T-helper 1 cell treated with Interleukin-12 subunit alpha and Interleukin-12 subunit beta and Interleukin-4 antibody, amounts not matched to agents 30 μg/mL and 1 μg/mL, for 36 hours (primary cell): ENCODE results near the gene LPO.

Source experiments
- H3K27ac Mint-ChIP-seq: one replicate; pipeline ENCODE4 v1.8.0; 2021; ENCODE audit warnings: mild to moderate bottlenecking, mixed read lengths
- H3K27me3 Mint-ChIP-seq: one replicate; pipeline ENCODE4 v1.8.0; 2021; ENCODE audit warnings: low read depth, mixed read lengths
- H3K36me3 Mint-ChIP-seq: one replicate; pipeline ENCODE4 v1.8.0; 2021; ENCODE audit warnings: low read depth, mixed read lengths
- H3K4me1 Mint-ChIP-seq: one replicate; pipeline ENCODE4 v1.8.0; 2021; ENCODE audit warnings: low read depth, mixed read lengths
- H3K4me3 Mint-ChIP-seq: one replicate; pipeline ENCODE4 v1.8.0; 2021; ENCODE audit warnings: mild to moderate bottlenecking, moderate library complexity, mixed read lengths
- H3K9me3 Mint-ChIP-seq: one replicate; pipeline ENCODE4 v1.8.0; 2021; ENCODE audit warnings: mixed read lengths

LPO gene

DNA sequence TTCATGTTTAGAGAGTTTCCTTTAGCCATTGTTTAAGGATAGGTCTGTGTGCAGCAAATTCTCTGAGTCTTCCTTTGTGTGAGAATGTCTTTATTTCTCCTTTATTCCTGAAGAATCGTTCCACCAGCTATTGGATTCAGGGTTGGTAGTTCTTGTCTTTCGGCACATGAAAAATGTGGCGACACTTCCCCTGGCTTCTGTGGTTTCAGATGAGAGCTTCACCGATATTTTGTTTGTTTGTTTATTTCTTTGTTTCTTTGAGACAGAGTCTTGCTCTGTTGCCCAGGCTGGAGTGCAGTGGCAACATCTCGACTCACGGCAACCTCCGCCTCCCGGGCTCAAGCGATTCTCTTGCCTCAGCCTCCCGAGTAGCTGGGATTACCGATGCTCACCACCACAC lies 23.8 kb downstream of the LPO start:
- H3K4me1 Mint-ChIP-seq: no peaks in the 10 kb centered on the region
- no peak overlapping the region for H3K4me3 Mint-ChIP-seq
- no peaks in the 10 kb centered on the region for H3K9me3 Mint-ChIP-seq
- no peaks in the 10 kb centered on the region for H3K36me3 Mint-ChIP-seq
- no peak overlapping the region for H3K27ac Mint-ChIP-seq
- H3K27me3 Mint-ChIP-seq: peaks cover 79% of the 10 kb centered on the region

DNA sequence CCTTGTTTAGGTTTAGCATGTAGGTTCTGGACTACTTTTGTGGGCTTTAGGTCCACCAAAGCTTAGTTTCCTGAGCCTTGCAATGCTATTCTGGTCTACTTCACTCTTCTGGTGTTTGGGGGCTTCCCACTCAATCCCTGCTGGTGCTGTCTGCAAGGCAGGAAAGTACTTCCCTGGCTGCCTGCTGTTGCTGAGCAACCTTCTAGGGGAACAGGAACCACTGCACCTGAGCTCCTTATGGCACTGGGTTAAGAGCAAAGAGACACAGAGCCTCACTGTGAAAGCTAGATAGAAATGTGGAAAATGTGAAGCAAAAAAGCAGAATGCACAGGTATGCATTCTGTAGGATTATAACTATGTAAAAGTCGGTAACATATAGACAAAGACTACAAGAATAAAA lies 25.4 kb downstream of the LPO start:
- no peak overlapping the region for H3K27ac Mint-ChIP-seq
- H3K36me3 Mint-ChIP-seq: no peaks in the 10 kb centered on the region
- peaks cover 64% of the 10 kb centered on the region for H3K27me3 Mint-ChIP-seq
- no peak overlapping the region for H3K4me3 Mint-ChIP-seq
- no peaks in the 10 kb centered on the region for H3K4me1 Mint-ChIP-seq
- H3K9me3 Mint-ChIP-seq: no peaks in the 10 kb centered on the region

DNA sequence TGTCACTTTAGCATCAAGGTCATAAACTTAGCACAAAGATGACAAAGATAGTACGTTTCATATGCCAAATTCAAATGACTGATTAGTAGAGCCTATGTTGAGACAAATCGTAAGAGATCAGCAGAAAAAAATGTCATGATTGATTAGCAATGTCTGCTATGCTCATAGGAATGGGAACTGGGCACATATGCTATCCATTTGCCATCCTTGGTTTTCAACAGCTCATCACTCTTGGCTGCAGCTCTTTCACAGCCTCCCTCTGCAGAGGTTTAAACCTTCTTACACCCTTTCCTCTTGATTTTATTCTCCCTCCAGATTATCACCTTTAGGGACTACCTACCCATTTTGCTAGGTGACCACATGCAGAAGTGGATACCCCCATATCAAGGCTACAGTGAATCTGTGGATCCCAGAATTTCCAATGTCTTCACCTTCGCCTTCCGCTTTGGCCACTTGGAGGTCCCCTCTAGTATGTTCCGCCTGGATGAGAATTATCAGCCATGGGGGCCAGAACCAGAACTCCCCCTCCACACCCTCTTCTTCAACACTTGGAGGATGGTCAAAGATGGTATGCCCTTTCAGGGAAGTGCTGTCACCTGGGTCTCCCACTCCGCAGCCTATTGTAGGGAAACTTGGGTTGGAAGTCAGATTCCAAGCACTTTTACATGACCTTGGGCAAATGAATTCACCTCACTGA lies 26.2 kb downstream of the LPO start:
- no peaks in the 10 kb centered on the region for H3K9me3 Mint-ChIP-seq
- no peak overlapping the region for H3K27ac Mint-ChIP-seq
- no peak overlapping the region for H3K4me3 Mint-ChIP-seq
- no peaks in the 10 kb centered on the region for H3K4me1 Mint-ChIP-seq
- no peaks in the 10 kb centered on the region for H3K36me3 Mint-ChIP-seq
- H3K27me3 Mint-ChIP-seq: peaks cover 57% of the 10 kb centered on the region

DNA sequence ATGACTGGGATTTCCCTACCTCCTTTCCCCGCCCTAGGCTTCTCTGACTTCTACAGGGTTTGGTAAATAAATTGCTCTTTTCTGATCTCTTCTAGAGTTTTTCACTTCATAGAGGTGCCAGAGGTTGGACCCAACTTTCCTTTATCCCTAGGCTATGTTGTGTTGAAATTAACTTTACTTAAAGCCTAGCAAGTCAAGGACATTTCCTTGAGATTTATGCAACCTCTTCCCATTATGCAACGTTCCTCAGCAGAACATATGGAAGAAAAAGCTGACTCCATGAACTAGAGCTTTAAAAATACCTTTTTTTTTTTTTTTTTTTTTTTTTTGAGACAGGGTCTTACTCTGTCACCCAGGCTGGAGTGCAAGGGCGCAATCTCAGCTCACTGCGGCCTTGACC lies 26.9 kb downstream of the LPO start:
- peaks cover 54% of the 10 kb centered on the region for H3K27me3 Mint-ChIP-seq
- no peaks in the 10 kb centered on the region for H3K4me1 Mint-ChIP-seq
- no peaks in the 10 kb centered on the region for H3K9me3 Mint-ChIP-seq
- H3K27ac Mint-ChIP-seq: no peak overlapping the region
- H3K36me3 Mint-ChIP-seq: no peaks in the 10 kb centered on the region
- no peak overlapping the region for H3K4me3 Mint-ChIP-seq

DNA sequence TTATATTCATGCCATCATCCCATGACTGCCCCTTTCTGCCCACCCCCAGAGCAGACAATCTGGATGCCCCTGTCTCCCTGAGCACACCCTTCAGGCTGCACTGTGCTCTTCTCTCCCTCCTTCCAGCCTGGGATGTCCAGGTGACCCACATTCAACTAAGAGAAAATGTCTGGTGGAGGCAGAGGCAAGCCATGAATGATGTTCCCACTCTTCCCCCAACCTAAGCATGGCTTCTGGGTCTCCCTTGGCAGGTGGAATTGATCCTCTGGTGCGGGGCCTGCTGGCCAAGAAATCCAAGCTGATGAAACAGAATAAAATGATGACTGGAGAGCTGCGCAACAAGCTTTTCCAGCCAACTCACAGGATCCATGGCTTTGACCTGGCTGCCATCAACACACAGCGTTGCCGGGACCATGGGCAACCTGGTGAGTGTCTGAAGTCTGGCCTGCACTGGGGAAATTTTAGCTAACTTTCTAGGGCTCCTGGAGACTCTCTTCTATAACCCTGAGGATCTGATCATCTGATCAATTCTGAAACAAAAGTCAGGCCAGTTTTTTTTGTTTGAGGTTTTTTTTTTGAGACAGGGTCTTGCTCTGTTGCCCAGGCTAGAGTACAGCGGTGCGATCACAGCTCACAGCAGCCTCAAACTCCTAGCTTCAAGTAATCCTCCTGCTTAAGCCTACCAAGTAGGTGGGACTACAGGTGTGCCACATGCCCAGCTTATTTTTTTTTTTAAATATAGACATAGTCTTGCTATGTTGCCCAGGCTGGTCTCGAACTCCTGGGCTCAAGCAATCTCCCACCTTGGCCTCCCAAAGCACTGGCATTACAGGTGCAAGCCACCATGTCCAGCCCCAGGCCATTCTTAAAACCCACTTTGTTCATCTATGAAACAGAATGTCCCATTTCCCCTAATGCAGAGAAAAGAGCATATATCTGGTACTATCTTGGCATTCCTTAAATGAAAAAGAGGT lies 27.8 kb downstream of the LPO start:
- no peak overlapping the region for H3K4me3 Mint-ChIP-seq
- H3K27ac Mint-ChIP-seq: no peak overlapping the region
- H3K4me1 Mint-ChIP-seq: no peaks in the 10 kb centered on the region
- H3K27me3 Mint-ChIP-seq: peaks cover 45% of the 10 kb centered on the region
- H3K9me3 Mint-ChIP-seq: no peaks in the 10 kb centered on the region
- no peaks in the 10 kb centered on the region for H3K36me3 Mint-ChIP-seq

DNA sequence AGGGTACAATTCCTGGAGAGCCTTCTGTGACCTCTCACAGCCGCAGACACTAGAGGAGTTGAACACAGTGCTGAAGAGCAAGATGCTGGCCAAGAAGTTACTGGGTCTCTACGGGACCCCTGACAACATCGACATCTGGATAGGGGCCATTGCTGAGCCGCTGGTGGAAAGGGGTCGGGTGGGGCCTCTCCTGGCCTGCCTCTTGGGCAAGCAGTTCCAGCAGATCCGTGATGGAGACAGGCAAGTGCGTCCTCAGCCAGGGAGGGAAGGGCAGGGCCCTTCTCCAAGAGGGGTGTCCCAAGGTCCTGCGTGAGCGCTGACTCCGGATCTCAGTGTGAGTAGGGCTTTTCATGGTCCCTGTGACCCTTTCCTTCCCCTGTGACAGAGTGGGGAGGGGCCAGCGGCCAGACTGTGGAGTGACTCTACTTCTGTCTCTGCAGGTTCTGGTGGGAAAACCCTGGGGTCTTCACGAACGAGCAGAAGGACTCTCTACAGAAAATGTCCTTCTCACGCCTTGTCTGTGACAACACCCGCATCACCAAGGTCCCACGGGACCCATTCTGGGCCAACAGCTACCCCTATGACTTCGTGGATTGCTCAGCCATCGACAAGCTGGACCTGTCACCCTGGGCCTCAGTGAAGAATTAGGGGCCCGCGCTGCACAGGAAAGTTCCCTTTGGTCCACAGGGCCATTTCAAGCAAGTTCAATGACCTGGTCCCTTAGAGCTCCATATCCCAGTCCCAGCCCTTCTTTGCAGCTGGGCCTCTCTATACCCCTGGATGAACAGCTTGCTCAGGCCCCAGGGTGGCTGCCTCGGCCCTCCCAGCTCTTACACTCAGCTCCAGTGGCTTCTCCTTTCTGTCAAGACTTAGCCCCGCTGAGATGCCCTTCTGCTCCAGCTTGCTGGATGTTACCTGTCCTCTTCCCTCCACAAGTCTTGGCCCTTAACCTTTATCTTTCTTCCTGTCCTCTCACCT lies 29.3 kb downstream of the LPO start:
- Mint-ChIP-seq H3K9me3 (no peaks in the 10 kb centered on the region), H3K36me3 (no peaks in the 10 kb centered on the region), H3K27ac (no peak overlapping the region), H3K4me3 (no peak overlapping the region), H3K4me1 (no peaks in the 10 kb centered on the region), H3K27me3 (peaks cover 30% of the 10 kb centered on the region)

DNA sequence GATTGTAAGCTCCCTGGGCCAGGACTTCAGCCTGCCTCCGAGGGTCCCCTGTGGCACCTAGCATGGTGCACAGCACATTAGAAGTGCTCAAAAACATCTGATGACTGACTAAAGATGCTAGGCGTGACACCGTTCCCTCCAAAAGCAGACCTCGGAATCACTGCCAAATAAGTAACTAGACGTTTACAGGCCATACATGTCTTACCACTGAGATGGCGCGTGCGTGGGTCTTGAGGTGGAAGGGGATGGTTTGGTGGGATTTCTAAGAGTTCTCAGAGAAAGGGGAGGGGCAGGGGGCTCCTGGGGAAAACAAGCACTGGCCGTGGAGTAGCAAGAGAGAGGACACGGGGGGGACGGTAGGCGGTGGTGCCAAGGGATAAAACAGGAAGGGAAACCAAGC lies 29.9 kb downstream of the LPO start:
- Mint-ChIP-seq H3K4me3 (no peak overlapping the region), H3K36me3 (no peaks in the 10 kb centered on the region), H3K9me3 (no peaks in the 10 kb centered on the region), H3K4me1 (no peaks in the 10 kb centered on the region), H3K27ac (no peak overlapping the region), H3K27me3 (peaks cover 24% of the 10 kb centered on the region)

DNA sequence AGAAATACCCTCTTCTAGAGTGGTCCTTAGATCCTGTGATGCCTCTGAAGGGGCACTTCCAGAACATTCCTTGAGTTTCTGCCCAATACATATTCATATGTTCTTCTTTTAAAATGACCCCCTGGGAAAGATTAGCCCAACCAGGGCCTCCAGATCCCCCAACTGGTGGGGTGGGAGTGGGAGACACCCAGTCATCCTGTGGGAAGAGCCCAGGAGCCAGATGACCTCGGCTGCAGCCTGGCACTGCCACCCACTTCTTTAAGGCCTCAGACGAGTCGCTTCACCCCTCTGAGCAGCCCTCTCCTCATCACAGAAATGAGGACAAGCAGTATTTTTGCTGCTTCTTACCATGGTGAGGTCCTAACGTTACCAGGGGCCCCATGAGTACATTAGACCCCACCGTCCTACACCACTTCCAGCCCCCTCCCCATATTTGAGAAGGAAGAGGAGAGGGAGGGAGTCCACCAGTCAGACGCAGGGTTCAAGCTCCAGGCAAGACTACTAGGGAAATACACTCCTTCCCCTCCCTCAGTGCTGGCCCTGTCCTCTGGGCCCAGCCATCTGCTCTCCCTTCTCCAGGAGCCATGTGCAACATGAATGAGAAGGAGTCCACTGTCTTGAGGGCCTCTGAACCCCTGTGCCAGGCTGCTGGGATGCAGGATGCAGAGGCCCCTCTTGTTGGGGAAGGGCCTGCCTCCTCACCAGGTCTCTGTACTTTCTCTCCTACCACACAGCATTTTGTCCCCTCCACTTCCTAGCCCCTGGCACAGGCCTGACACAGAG lies 30.6 kb downstream of the LPO start:
- H3K9me3 Mint-ChIP-seq: no peaks in the 10 kb centered on the region
- no peaks in the 10 kb centered on the region for H3K4me1 Mint-ChIP-seq
- peaks cover 20% of the 10 kb centered on the region for H3K27me3 Mint-ChIP-seq
- H3K4me3 Mint-ChIP-seq: no peak overlapping the region
- H3K36me3 Mint-ChIP-seq: no peaks in the 10 kb centered on the region
- no peak overlapping the region for H3K27ac Mint-ChIP-seq

DNA sequence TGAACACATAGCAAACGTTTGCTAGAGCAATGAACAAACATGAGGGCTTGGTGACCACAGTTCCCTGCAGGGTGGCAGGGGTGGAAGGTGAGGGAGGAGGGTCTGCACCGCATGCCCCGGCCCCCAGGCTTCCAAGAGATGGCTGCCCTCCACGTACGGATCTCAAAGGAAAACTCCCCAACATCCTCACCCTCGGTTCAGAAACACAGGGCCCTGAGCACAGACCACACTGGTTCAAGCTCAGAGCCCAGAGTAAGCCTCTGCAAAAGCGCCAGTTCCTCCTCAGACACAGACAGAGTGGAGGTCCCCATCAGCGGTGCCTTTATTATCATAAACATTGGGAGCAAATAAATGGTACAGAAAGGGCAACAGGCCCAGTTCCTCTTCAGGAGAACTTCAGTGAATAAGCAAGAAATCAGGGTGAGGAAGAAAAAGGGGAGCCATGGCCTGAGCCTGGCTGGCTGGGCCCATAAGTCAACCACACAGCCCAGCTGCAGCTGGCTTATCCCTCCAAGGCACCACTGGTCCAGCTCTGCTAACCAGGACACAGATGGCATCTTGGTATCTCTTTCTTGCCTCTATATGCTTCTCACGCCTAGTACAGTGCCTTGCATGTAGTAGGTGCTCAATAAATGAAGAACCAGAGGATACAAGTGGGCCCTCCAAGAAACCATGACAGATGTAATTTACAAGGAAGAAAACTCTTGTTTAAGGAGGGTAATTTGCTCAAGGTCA lies 31.3 kb downstream of the LPO start:
- Mint-ChIP-seq H3K36me3 (no peaks in the 10 kb centered on the region), H3K27ac (no peak overlapping the region), H3K9me3 (no peaks in the 10 kb centered on the region), H3K27me3 (peaks cover 16% of the 10 kb centered on the region), H3K4me1 (no peaks in the 10 kb centered on the region), H3K4me3 (no peak overlapping the region)

DNA sequence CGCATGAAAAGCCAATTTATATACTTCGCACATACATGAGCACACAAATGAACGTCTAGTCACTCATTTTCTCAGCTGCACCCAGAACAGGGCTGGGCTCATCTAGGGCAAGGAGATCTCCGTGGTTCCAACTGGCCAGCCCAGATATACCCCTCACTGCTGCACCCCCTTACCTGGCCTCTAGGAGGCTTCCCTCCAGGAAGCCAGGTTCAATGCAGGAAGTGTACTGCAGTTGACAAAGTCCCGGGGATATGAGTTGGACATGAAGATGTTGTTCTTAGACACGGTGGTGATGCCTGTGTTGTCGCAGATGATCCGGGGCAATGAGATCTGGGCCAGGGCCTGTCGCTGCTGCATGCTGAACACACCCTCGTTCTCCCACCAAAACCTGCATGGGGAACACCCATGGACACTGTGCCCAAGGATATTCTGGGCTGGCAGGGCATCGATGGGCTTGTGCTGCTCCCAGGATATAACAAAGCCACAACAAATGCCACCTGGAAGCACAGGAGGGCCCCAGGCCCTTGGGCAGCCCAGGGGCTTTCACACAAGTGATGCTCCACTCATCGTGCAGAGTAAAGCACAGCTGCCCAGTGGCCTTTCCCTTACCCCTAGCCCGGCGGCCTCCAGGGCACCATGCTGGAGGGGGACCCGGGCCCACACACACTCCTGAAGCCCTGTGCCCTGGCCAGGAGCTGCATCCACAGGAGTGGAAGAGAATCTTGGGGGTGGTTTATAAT lies 32.3 kb downstream of the LPO start:
- H3K9me3 Mint-ChIP-seq: no peaks in the 10 kb centered on the region
- H3K4me3 Mint-ChIP-seq: no peak overlapping the region
- H3K4me1 Mint-ChIP-seq: no peaks in the 10 kb centered on the region
- H3K27ac Mint-ChIP-seq: no peak overlapping the region
- peaks cover 14% of the 10 kb centered on the region for H3K27me3 Mint-ChIP-seq
- H3K36me3 Mint-ChIP-seq: no peaks in the 10 kb centered on the region

DNA sequence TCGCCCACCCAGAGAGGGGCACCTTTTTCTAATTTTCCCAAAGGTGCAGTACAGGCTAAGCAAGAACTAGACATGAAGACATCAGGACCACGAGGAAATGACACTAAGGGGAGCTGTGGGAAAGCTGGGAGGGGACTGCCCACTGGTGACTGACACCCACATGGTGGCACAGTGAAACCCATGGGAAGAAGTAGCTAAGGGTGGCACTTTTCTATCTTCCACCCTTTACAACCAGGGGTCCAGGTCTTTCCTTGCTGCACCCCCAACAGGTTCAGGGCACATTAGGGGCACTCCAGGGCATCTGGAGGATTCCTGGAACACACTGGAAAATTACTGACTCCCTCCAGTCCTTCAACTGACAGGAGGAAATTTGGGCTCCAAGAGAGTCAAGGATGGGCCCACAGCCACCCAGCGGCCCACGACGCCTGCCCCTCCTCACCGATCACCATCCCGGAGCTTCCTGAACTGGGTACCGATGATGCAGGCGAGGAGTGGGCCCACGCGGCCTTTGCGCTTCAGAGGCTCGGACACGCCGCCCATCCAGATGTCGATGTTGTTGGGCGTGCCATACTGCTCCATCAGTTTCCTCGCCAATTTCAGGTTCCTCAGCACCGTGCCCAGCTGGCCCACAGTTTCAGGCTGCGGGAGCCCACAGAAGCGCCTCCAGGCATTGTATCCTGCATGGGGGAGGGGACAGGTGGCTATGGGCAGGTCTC lies 33.0 kb downstream of the LPO start:
- Mint-ChIP-seq H3K27me3 (peaks cover 7% of the 10 kb centered on the region), H3K4me3 (no peak overlapping the region), H3K9me3 (no peaks in the 10 kb centered on the region), H3K27ac (no peak overlapping the region), H3K36me3 (no peaks in the 10 kb centered on the region), H3K4me1 (no peaks in the 10 kb centered on the region)
